ENCODE measurements around the gene DNAI4. TPM values are rescaled to one million over a fixed set of nuclear protein-coding genes. Genes with fewer than 3 reads are reported as not detected.
"Not testable (repeated sequence)": the region's sequence is repeated elsewhere in the genome, so short reads cannot be mapped to it uniquely, and the experiment has no call there.

DNAI4 gene
- total RNA-seq, 2 donors from 2014 or later: 0.66 to 9.1 TPM

DNA sequence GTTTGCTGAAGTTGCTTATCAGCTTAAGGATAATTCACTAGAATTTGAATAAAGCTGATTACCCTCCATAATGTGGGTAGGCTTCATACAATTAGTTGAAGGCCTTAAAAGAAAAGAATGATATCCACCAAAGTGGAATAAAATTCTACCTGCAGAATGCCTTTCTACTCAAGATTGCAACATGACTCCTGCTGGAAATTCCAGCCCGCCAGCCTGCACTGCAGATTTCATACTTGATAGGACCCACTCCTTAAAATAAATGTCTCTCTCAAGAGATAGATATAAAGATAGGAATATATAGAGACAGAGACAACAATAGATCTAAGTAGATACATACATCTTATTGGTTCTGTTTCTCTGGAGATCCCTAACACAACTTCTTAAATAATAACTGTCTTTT lies 99.9 kb downstream of the DNAI4 start:
- Histone ChIP-seq H3K36me3 (replicated peaks in 1 of 2; ENCODE audit: insufficient read depth in 1 of 2, low read depth in 2 of 2) (no peaks in the 10 kb centered on the region), H3K9me3 (no peaks in the 10 kb centered on the region), H3K4me1 (no peaks in the 10 kb centered on the region), H3K27ac (no peak overlapping the region), H3K4me3 (no peak overlapping the region), H3K27me3 (no peaks in the 10 kb centered on the region)
- ATAC-seq: no peak
- DNase-seq: no peak
- TF ChIP-seq, protein P1, sequence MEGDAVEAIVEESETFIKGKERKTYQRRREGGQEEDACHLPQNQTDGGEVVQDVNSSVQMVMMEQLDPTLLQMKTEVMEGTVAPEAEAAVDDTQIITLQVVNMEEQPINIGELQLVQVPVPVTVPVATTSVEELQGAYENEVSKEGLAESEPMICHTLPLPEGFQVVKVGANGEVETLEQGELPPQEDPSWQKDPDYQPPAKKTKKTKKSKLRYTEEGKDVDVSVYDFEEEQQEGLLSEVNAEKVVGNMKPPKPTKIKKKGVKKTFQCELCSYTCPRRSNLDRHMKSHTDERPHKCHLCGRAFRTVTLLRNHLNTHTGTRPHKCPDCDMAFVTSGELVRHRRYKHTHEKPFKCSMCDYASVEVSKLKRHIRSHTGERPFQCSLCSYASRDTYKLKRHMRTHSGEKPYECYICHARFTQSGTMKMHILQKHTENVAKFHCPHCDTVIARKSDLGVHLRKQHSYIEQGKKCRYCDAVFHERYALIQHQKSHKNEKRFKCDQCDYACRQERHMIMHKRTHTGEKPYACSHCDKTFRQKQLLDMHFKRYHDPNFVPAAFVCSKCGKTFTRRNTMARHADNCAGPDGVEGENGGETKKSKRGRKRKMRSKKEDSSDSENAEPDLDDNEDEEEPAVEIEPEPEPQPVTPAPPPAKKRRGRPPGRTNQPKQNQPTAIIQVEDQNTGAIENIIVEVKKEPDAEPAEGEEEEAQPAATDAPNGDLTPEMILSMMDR (IDR thresholded peaks at IDR 0.05): no peak
- TF ChIP-seq POLR2A (IDR thresholded peaks at IDR 0.05): no peak
- 96% methylated on average over 1 of the region's 1 CpG for WGBS, 2 donors
- intact Hi-C loops (cut with DNase I): no loop called here

DNA sequence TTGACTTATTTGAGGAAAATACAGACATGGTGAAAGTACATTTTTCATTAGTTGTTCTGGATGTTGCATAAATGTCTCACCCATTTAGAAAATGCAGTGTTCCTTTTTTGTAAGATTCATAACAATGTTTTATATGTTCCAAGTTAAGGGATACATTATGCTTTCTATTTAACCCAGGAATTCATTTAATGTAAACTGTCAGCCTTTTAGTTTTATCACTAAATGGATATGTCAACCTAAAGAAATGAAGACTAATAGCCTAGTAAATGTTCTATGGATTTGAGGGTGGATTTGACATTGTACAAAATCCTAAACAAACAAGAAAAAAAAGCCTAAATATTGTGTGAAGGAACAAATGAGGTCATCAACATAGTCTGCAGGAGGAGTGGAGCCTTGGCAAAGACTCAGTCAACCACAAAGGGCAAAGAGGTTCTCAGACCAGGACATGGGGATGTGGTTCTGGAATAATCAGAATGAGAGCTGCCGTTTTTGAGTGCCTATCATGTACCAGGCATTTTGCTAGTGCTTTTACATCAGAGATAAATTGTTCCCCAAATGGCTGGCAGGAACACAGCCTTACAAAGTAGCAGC lies 114.8 kb downstream of the DNAI4 start:
- Histone ChIP-seq H3K36me3 (replicated peaks in 1 of 2; ENCODE audit: insufficient read depth in 1 of 2, low read depth in 2 of 2) (no peaks in the 10 kb centered on the region), H3K4me3 (no peak overlapping the region), H3K9me3 (no peaks in the 10 kb centered on the region), H3K27ac (no peak overlapping the region), H3K27me3 (no peaks in the 10 kb centered on the region), H3K4me1 (no peaks in the 10 kb centered on the region)
- TF ChIP-seq POLR2A (IDR thresholded peaks at IDR 0.05): no peak
- TF ChIP-seq, protein P1 (IDR thresholded peaks at IDR 0.05): no peak
- 47 to 71% methylated on average over 1 of the region's 1 CpG for WGBS, 2 donors
- no peak for ATAC-seq
- intact Hi-C loops (cut with DNase I): no loop called here
- no peak for DNase-seq

DNA sequence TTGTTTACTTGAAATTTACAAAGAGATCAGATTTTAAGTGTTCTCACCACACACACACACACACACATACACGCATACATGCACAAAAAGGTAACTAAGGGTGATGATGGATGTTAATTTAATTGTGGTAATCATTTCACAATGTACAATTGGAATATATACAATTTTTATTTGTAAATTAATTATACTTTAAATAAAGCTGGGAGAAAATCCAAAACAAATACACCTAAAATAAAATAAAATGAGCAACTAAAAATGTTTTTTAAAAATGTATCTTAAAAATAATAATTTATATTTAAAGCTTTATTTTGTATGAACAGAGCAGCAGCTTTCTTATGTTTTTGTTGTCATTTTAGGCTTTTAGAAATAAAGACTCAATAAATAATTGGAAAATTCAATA lies 115.4 kb downstream of the DNAI4 start:
- intact Hi-C loops (cut with DNase I): no loop called here
- Histone ChIP-seq H3K27ac (no peak overlapping the region), H3K27me3 (no peaks in the 10 kb centered on the region), H3K4me1 (no peaks in the 10 kb centered on the region), H3K36me3 (replicated peaks in 1 of 2; ENCODE audit: insufficient read depth in 1 of 2, low read depth in 2 of 2) (no peaks in the 10 kb centered on the region), H3K9me3 (no peaks in the 10 kb centered on the region), H3K4me3 (no peak overlapping the region)
- no peak for DNase-seq
- no peak for ATAC-seq
- TF ChIP-seq, protein P1 (IDR thresholded peaks at IDR 0.05): no peak
- no peak for TF ChIP-seq POLR2A (IDR thresholded peaks at IDR 0.05)
- WGBS, 2 donors: 58 to 73% methylated on average over 1 of the region's 1 CpG

DNA sequence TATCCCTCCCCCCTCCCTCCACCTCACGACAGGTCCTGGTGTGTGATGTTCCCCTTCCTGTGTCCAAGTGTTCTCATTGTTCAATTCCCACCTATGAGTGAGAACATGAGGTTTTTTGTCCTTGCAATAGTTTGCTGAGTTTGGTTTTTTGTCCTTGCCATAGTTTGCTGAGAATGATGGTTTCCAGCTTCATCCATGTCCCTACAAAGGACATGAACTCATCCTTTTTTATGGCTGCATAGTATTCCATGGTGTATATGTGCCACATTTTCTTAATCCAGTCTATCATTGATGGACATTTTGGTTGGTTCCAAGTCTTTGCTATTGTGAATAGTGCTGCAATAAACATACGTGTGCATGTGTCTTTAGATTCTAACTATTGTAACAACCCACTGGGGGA lies 128.8 kb downstream of the DNAI4 start:
- H3K4me3 ChIP-seq; H3K9me3 ChIP-seq; H3K27ac ChIP-seq; H3K27me3 ChIP-seq; DNase-seq; H3K36me3 ChIP-seq (replicated peaks in 1 of 2; ENCODE audit: insufficient read depth in 1 of 2, low read depth in 2 of 2); intact Hi-C loops (cut with DNase I); H3K4me1 ChIP-seq; ATAC-seq: not testable (repeated sequence)
- WGBS, 2 donors: 68 to 88% methylated on average over 2 of the region's 2 CpGs

DNA sequence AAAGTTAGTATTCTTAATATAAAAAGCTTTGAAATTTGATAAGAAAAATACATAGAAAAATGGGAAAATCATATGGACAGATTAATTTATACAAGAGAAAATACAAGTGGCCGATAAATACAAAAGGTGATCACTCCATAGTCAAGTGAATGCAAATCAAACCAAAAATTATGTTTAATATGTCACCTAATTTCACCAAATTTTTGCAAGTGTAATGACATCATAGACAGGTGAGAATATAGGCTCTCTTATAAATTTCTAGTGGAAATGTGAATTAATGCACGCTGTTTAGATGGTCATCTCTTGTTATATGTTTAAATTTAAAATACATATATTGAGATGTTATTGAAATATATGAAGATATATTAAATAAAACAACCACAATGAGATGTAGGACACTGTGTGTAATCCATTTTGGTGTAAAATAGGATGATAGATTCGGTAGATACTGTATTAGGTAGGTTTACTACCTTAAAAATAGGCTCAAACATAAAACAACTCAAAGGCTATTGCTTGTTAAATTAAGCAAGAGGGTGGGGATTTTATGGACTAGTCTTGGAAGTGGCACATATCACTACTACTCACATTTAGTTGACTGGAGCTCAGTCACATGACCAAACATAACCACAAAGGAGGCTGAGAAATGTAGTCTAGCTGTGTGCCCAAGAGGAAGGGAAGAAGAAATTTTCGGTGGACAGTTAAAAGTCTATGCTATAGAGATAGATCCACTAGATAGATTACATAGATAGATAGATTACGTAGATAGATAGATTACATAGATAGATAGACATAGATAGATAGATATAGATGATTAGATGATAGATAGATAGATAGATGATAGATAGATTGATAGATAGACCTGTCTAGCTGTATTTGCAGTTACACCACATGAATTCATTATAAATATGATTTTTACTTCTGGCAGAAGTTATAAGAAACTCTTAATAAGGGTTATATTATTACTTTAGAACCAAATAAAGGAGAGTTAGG lies 132.7 kb downstream of the DNAI4 start:
- Histone ChIP-seq H3K9me3 (no peaks in the 10 kb centered on the region), H3K36me3 (replicated peaks in 1 of 2; ENCODE audit: insufficient read depth in 1 of 2, low read depth in 2 of 2) (no peaks in the 10 kb centered on the region), H3K4me1 (no peaks in the 10 kb centered on the region), H3K27me3 (no peaks in the 10 kb centered on the region), H3K27ac (no peak overlapping the region), H3K4me3 (no peak overlapping the region)
- TF ChIP-seq, protein P1 (IDR thresholded peaks at IDR 0.05): no peak
- no peak for TF ChIP-seq POLR2A (IDR thresholded peaks at IDR 0.05)
- intact Hi-C loops (cut with DNase I): no loop called here
- WGBS, 2 donors: 75 to 79% methylated on average over 5 of the region's 5 CpGs
- DNase-seq: no peak
- ATAC-seq: no peak

Data from body of pancreas (tissue), 4 donors.